ENCODE data around the gene SPON2. TPM values are rescaled to one million over a fixed set of nuclear protein-coding genes. Genes with fewer than 3 reads are reported as not detected.

The SPON2 gene
- total RNA-seq, 5 donors from 2014 or later (not counting 1 experiment from before 2014, with no cell fraction given): 13.6 to 39.8 (median 18.9) TPM

DNA sequence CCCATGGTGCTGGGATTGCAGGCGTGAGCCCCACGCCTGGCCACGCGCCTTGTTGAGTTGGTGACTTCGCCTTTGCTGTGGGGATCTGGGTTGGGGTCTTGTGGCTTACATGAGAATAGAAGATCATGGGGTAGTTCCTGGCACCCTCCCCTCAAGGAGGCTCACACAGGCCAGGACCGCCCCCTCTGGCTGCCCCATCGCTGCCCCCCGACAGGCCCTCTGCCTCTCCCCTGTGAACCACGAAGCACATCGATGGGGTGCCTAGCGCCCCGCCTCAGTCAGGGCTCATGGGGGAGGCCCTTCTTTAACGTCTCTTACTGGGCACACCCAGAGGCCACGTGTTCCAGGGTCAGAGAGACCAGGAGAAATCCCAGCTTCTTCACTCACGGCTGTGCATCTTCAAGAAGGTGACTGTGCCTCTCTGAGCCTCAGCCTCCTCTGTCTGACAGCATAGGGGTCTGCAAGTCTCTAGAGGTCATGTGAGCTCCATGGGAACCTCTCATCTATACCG, 23.6 kb upstream of the SPON2 start:
- H3K27me3 Mint-ChIP-seq: no peaks in the 10 kb centered on the region
- ATAC-seq (replicated peaks in 1 of 4) (no peak), DNase-seq (peak in 1 of 35 experiments; percentile 4)
- H3K36me3 Mint-ChIP-seq: peaks cover 9% of the 10 kb centered on the region
- H3K9me3 Mint-ChIP-seq: no peaks in the 10 kb centered on the region
- 96% methylated on average over 15 of the region's 16 CpGs for WGBS (ENCODE audit: insufficient coverage)
- Histone ChIP-seq H3K4me1 (ENCODE audit: control insufficient read depth in 1 of 2, extremely low read depth in 1 of 2, insufficient read depth in 2 of 2, low read length in 2 of 2) (peaks cover 4 to 61% of the 10 kb centered on the region in 2 experiments), H3K27me3 (replicated peaks in 1 of 2; ENCODE audit: control insufficient read depth in 2 of 2, extremely low read depth in 1 of 2, insufficient read depth in 2 of 2, low read length in 1 of 2) (no peaks in the 10 kb centered on the region), H3K27ac (ENCODE audit: low read length) (no peak overlapping the region), H3K4me3 (ENCODE audit: control insufficient read depth in 1 of 2, extremely low read depth in 1 of 2, low read length in 1 of 2) (no peak overlapping the region), H3K36me3 (ENCODE audit: control insufficient read depth in 2 of 2, extremely low read depth in 1 of 2, insufficient read depth in 1 of 2, low read length in 1 of 2) (peaks cover 13 to 20% of the 10 kb centered on the region in 2 donors), H3K9me3 (no peaks in the 10 kb centered on the region)
- no peak overlapping the region for H3K4me3 Mint-ChIP-seq
- H3K27ac Mint-ChIP-seq: no peak overlapping the region
- ChIA-PET POLR2A (no interaction called here), CTCF (interaction anchor here in 1 of 2 donors (0.6 kb wide), 1 partner anchor 53 kb away, joined by 3 read pairs; no protein-coding TSS in a partner anchor)
- peaks cover 0 to 23% (median 15%) of the 10 kb centered on the region in 3 donors for H3K4me1 Mint-ChIP-seq

DNA sequence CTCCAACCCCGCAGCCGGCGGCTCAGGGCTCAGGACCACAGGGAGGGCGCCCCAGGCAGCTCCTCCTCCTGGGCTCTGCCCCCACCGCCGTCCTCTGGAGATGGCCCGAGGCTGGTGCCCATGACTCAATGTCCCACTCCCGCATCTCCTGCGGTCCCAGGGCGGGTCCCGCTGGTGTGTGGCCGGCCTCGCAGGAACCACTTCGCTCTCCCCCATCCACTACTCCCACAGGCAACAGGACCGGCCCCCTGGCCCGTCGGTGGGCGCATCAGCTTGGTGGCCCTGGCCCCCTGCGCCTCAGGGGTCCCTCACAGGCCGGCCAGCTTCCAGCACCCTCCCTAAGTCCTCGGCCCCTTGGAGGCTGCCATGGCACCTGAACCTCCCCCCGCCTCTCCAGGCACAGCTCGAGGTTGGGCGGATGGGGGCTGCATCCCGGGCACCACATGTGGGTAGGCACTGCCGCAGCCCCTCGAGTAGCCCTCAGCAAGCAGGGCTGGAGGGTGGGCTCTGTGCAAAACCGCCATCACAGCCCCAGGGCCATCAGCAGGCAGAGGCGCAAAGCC, 22.8 kb upstream of the SPON2 start:
- Histone ChIP-seq H3K36me3 (ENCODE audit: control insufficient read depth in 2 of 2, extremely low read depth in 1 of 2, insufficient read depth in 1 of 2, low read length in 1 of 2) (peaks cover 13 to 20% of the 10 kb centered on the region in 2 donors), H3K4me1 (ENCODE audit: control insufficient read depth in 1 of 2, extremely low read depth in 1 of 2, insufficient read depth in 2 of 2, low read length in 2 of 2) (peaks cover 0 to 54% of the 10 kb centered on the region in 2 experiments), H3K4me3 (ENCODE audit: control insufficient read depth in 1 of 2, extremely low read depth in 1 of 2, low read length in 1 of 2) (no peak overlapping the region), H3K27me3 (replicated peaks in 1 of 2; ENCODE audit: control insufficient read depth in 2 of 2, extremely low read depth in 1 of 2, insufficient read depth in 2 of 2, low read length in 1 of 2) (no peaks in the 10 kb centered on the region), H3K27ac (ENCODE audit: low read length) (no peak overlapping the region), H3K9me3 (no peaks in the 10 kb centered on the region)
- WGBS (ENCODE audit: insufficient coverage): 93% methylated on average over 27 of the region's 29 CpGs
- ATAC-seq (replicated peaks in 1 of 4) (no peak), DNase-seq (peak in 2 of 35 experiments; percentile 1 to 18)
- ChIA-PET POLR2A (no interaction called here), CTCF (no interaction called here)
- no peaks in the 10 kb centered on the region for H3K27me3 Mint-ChIP-seq
- peaks cover 9% of the 10 kb centered on the region for H3K36me3 Mint-ChIP-seq
- H3K4me1 Mint-ChIP-seq: peaks cover 0 to 17% (median 10%) of the 10 kb centered on the region in 3 donors
- no peak overlapping the region for H3K4me3 Mint-ChIP-seq
- H3K27ac Mint-ChIP-seq: no peak overlapping the region
- H3K9me3 Mint-ChIP-seq: no peaks in the 10 kb centered on the region

DNA sequence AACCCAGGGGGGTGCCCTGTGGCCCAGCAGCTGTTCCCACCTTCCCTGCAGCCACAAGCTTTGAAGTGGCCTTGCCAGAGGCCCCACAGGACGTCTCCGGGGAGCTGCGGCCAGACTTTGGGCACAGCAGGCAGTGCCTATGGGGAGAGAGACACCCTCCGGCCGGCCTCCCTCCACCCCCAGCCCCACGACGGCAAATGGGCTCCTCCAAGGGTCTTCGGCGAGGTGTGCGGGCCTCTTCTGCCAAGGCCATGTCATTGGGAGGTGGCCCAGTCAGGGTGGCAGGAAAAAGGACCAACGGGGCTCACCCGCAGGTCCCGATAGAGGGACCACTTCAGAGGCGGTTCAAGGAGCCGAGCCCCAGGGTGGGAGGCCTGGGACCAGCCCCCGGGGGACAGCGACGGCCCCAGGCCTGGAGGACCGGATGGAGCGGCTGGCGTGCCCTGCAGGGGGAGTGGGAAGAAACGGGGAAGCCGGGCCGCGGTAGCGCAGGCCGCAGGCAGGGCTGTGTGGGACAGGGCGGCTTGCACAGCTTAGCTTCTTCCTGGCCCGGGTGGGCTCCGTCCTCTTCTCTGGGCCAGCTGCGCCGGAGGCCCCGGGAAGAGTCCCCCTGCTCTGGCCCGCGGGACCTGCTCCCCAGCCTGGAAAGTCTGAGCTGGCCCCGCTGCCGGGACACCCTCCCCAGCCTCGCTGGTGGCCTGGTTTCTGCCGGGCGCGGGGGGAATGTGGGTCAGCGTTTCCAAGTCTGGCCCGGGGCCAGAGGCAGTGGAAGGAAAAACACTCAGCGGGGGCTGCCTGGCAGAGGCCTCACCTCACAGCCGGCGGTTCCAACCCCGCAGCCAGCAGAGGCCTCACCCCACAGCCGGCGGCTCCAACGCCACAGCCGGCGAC, 21.9 kb upstream of the SPON2 start:
- WGBS (ENCODE audit: insufficient coverage): 92% methylated on average over 42 of the region's 52 CpGs

DNA sequence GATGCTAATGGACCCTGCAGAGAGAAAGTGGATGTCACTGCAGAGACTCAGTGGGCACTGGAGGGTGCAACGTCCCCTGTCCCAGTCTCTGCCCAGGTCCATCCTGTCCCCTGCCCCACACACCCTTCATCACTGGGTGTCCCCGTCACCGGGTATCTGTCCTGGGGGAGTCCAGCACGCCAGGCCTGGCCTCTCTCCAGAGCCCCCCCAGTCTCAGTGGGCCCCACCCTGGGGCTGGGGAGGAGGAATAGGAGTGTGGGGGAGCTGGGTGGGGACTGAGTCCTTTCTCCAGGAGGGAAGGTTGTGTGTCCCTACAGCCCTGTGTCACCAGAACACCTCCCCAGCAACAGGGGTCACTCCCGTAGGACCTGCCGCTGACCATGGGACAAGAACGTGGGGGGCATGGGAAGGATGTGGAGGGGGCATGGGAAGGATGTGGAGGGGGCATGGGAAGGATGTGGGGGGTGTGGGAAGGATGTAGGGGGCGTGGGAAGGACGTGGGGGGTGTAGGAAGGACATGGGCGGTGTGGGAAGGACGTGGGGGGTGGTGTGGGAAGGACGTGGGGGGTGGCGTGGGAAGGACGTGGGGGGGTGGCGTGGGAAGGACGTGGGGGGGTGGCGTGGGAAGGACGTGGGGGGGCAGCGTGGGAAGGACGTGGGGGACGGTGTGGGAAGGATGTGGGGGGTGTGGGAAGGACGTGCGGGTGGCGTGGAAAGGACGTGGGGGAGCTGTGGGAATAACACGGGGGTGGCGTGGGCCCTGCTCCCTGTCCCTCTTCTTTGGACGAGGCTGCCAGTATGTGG, 21.0 kb upstream of the SPON2 start:
- ChIA-PET CTCF (no interaction called here), POLR2A (no interaction called here)
- peaks cover 9% of the 10 kb centered on the region for H3K36me3 Mint-ChIP-seq
- Histone ChIP-seq H3K27ac (ENCODE audit: low read length) (no peak overlapping the region), H3K27me3 (replicated peaks in 1 of 2; ENCODE audit: control insufficient read depth in 2 of 2, extremely low read depth in 1 of 2, insufficient read depth in 2 of 2, low read length in 1 of 2) (no peaks in the 10 kb centered on the region), H3K9me3 (no peaks in the 10 kb centered on the region), H3K4me3 (ENCODE audit: control insufficient read depth in 1 of 2, extremely low read depth in 1 of 2, low read length in 1 of 2) (no peak overlapping the region), H3K36me3 (ENCODE audit: control insufficient read depth in 2 of 2, extremely low read depth in 1 of 2, insufficient read depth in 1 of 2, low read length in 1 of 2) (peaks cover 13 to 18% of the 10 kb centered on the region in 2 donors), H3K4me1 (ENCODE audit: control insufficient read depth in 1 of 2, extremely low read depth in 1 of 2, insufficient read depth in 2 of 2, low read length in 2 of 2) (peaks cover 0 to 36% of the 10 kb centered on the region in 2 experiments)
- WGBS (ENCODE audit: insufficient coverage): 47% methylated on average over 11 of the region's 28 CpGs
- H3K27ac Mint-ChIP-seq: no peak overlapping the region
- no peak overlapping the region for H3K4me3 Mint-ChIP-seq
- DNase-seq (peak in 1 of 35 experiments; percentile 21), ATAC-seq (replicated peaks in 1 of 4) (no peak)
- no peaks in the 10 kb centered on the region for H3K9me3 Mint-ChIP-seq
- H3K27me3 Mint-ChIP-seq: no peaks in the 10 kb centered on the region
- peaks cover 0 to 10% (median 6%) of the 10 kb centered on the region in 3 donors for H3K4me1 Mint-ChIP-seq

More for the DNA sequence above, 21.9 kb upstream of the SPON2 start:
- ChIA-PET POLR2A (no interaction called here), CTCF (no interaction called here)
- Histone ChIP-seq H3K27ac (ENCODE audit: low read length) (no peak overlapping the region), H3K36me3 (ENCODE audit: control insufficient read depth in 2 of 2, extremely low read depth in 1 of 2, insufficient read depth in 1 of 2, low read length in 1 of 2) (peaks cover 13 to 20% of the 10 kb centered on the region in 2 donors), H3K4me1 (ENCODE audit: control insufficient read depth in 1 of 2, extremely low read depth in 1 of 2, insufficient read depth in 2 of 2, low read length in 2 of 2) (peaks cover 0 to 44% of the 10 kb centered on the region in 2 experiments), H3K27me3 (replicated peaks in 1 of 2; ENCODE audit: control insufficient read depth in 2 of 2, extremely low read depth in 1 of 2, insufficient read depth in 2 of 2, low read length in 1 of 2) (no peaks in the 10 kb centered on the region), H3K4me3 (ENCODE audit: control insufficient read depth in 1 of 2, extremely low read depth in 1 of 2, low read length in 1 of 2) (no peak overlapping the region), H3K9me3 (no peaks in the 10 kb centered on the region)
- H3K27ac Mint-ChIP-seq: no peak overlapping the region
- peaks cover 9% of the 10 kb centered on the region for H3K36me3 Mint-ChIP-seq
- ATAC-seq (replicated peaks in 1 of 4) (no peak), DNase-seq (peak in 2 of 35 experiments; percentile 3 to 19)
- no peaks in the 10 kb centered on the region for H3K27me3 Mint-ChIP-seq
- no peak overlapping the region for H3K4me3 Mint-ChIP-seq
- peaks cover 0 to 11% (median 6%) of the 10 kb centered on the region in 3 donors for H3K4me1 Mint-ChIP-seq
- H3K9me3 Mint-ChIP-seq: no peaks in the 10 kb centered on the region

DNA sequence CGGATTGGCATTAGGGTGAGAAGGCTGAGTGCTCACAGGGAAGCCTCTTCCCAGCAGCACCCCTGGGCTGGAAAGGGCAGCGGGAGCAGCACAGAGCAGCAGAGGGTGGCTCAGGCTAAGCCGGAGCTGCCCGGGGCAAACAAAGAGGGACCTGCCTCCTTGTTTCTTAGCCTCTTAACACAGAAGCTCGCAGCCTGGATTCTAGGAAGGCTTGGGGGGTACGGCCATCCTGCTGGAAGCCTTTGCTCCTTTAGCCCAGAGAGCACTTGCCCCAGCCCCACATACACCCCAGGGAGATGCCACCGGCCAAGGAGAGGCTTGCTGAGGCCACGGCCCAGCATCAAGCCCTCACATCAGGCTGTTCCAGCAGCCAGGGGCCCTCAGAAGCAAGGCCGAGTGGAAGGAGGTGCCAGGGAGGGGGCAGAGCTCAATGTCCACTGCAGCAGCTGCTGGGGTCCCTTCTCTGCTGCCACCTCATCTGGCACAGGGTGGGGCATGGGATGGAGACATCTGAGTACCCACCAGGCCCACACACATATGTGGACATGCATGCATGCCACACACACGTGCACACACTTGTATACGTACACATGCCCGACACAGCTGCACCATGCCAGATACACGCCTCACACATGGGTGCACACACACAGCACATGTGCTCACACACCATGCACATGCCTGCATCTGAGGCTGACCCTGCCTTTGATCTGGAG, 20.3 kb upstream of the SPON2 start:
- peaks cover 10 to 18% of the 10 kb centered on the region in 2 donors for H3K36me3 ChIP-seq (ENCODE audit: control insufficient read depth in 2 of 2, extremely low read depth in 1 of 2, insufficient read depth in 1 of 2, low read length in 1 of 2)
- H3K4me3 ChIP-seq (ENCODE audit: control insufficient read depth in 1 of 2, extremely low read depth in 1 of 2, low read length in 1 of 2): no peak overlapping the region
- H3K27ac ChIP-seq (ENCODE audit: low read length): no peak overlapping the region
- ATAC-seq (replicated peaks in 1 of 4): no peak
- H3K9me3 ChIP-seq: no peaks in the 10 kb centered on the region
- Mint-ChIP-seq H3K27ac (no peak overlapping the region), H3K27me3 (no peaks in the 10 kb centered on the region), H3K36me3 (peaks cover 9% of the 10 kb centered on the region), H3K4me1 (peaks cover 0 to 10% (median 5%) of the 10 kb centered on the region in 3 donors), H3K4me3 (no peak overlapping the region), H3K9me3 (no peaks in the 10 kb centered on the region)
- ChIA-PET POLR2A (no interaction called here), CTCF (interaction anchor here in 1 of 2 donors (1.2 kb wide), 1 partner anchor 9 kb away, joined by 4 read pairs; no protein-coding TSS in a partner anchor)
- H3K4me1 ChIP-seq (ENCODE audit: control insufficient read depth in 1 of 2, extremely low read depth in 1 of 2, insufficient read depth in 2 of 2, low read length in 2 of 2): peaks cover 0 to 34% of the 10 kb centered on the region in 2 experiments
- H3K27me3 ChIP-seq (replicated peaks in 1 of 2; ENCODE audit: control insufficient read depth in 2 of 2, extremely low read depth in 1 of 2, insufficient read depth in 2 of 2, low read length in 1 of 2): no peaks in the 10 kb centered on the region
- no peak for DNase-seq
- WGBS (ENCODE audit: insufficient coverage): 100% methylated on average over 10 of the region's 13 CpGs

Data from T-cell (primary cell).